ENCODE results near the gene MBIP. TPM values are rescaled to one million over a fixed set of nuclear protein-coding genes. Genes with fewer than 3 reads are reported as not detected.

MBIP gene, protein sequence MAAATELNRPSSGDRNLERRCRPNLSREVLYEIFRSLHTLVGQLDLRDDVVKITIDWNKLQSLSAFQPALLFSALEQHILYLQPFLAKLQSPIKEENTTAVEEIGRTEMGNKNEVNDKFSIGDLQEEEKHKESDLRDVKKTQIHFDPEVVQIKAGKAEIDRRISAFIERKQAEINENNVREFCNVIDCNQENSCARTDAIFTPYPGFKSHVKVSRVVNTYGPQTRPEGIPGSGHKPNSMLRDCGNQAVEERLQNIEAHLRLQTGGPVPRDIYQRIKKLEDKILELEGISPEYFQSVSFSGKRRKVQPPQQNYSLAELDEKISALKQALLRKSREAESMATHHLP
- 14.0 to 17.1 TPM (median 16.1 TPM) in 5 replicates for total RNA-seq (2022; extraction: Qiagen RNA extraction; ENCODE audit: low read depth)

DNA sequence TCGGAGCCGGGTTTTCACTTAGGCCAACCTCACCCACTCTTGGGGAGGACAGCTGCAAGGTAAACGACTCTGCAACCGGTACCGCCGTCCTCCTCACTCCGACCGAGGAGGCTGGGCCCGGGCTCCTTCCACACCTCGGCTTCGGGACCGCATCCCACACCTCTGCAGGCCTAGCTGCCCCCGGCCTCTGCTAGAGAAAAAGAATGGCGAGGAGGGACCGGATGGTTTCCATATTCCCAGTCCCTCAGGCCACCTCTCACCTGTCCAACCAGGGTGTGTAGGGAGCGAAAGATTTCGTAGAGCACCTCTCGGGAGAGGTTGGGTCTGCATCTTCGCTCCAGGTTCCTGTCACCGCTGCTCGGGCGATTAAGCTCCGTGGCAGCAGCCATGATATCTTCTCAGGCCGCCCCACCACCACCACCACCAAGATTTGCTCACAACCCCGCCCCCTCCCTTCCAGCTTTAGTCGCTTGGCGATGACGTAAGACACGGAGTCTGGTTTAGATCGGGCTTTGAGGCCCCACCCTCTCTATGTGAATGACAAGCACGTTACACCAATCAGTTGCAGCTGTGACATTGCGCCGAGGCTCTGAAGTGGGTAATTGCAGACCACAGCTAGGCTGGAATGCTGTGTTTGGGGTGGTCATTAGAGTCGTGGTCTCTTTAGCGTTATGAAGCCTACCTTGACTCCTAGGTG, at the start of gene MBIP:
MBIP (minus strand) TSS at position 438 of the 697 bp plus-strand sequence; CDS start at position 389, 49 bp downstream.

Other genes with a start within 250 kb of the MBIP start
- not detected in 5 replicates for gene PTCSC3, start 143.9 kb downstream of the MBIP start, total RNA-seq (2022; extraction: Qiagen RNA extraction; ENCODE audit: low read depth)
- gene NKX2-1, start 199.6 kb upstream of the MBIP start, total RNA-seq (2022; extraction: Qiagen RNA extraction; ENCODE audit: low read depth) = 0.05 to 0.10 TPM in 2 of 5 replicates, not detected in the others